Smooth muscle cell (in vitro differentiated cells): ENCODE data around the gene AMPH. TPM values are rescaled to one million over a fixed set of nuclear protein-coding genes. Genes with fewer than 3 reads are reported as not detected.

ENCODE experiments used
- DNase-seq: peaks from one replicate; lab custom pipeline; 2025; ENCODE audit not compliant: unreplicated experiment; lab: John Stamatoyannopoulos, UW
- H2AFZ ChIP-seq: fragments of 200-600 bp; sonication (generic); 2 replicates; pipeline ENCODE4 v1.6.0; 2016; ENCODE audit warnings: antibody characterized with exemption, low read depth, mild to moderate bottlenecking
- H3F3A ChIP-seq: fragments of 200-600 bp; sonication (generic); 2 replicates; pipeline ENCODE4 v1.6.0; 2017; ENCODE audit warnings: antibody characterized with exemption, low read depth
- H3K27ac ChIP-seq: fragments of 200-600 bp; sonication (generic); 2 replicates; pipeline ENCODE4 v1.5.1; 2016; ENCODE audit warnings: low read depth, mild to moderate bottlenecking
- H3K27me3 ChIP-seq: fragments of 200-600 bp; sonication (generic); 2 replicates; pipeline ENCODE4 v1.6.1; 2016; ENCODE audit warnings: low read depth, mild to moderate bottlenecking
- H3K36me3 ChIP-seq: fragments of 200-600 bp; sonication (generic); 2 replicates; pipeline ENCODE4 v1.5.1; 2016; ENCODE audit warnings: low read depth
- H3K4me1 ChIP-seq: fragments of 200-600 bp; sonication (generic); 2 replicates; pipeline ENCODE4 v1.5.1; 2016; ENCODE audit warnings: low read depth
- H3K4me2 ChIP-seq: fragments of 200-600 bp; sonication (generic); 2 replicates; pipeline ENCODE4 v1.6.0; 2016; ENCODE audit warnings: mild to moderate bottlenecking
- H3K4me3 ChIP-seq: fragments of 200-600 bp; sonication (generic); 2 replicates; pipeline ENCODE4 v1.5.1; 2016; ENCODE audit warnings: mild to moderate bottlenecking
- H3K79me2 ChIP-seq: fragments of 200-600 bp; sonication (generic); 2 replicates; pipeline ENCODE4 v1.6.0; 2016; ENCODE audit warnings: low read depth, mild to moderate bottlenecking
- H3K9ac ChIP-seq: fragments of 200-600 bp; sonication (generic); 2 replicates; pipeline ENCODE4 v1.6.0; 2016; ENCODE audit warnings: low read depth
- H3K9me3 ChIP-seq: fragments of 200-600 bp; sonication (generic); replicated peaks from 2 replicates; pipeline ENCODE4 v1.5.1; 2016; ENCODE audit warnings: low read depth
- H4K20me1 ChIP-seq: fragments of 200-600 bp; sonication (generic); 2 replicates; pipeline ENCODE4 v1.6.0; 2016; ENCODE audit warnings: low read depth
- WGBS: methylation state at CpG from one replicate; pipeline ENCODE4 v1.1.7; 2016; ENCODE audit warnings: low lambda C conversion rate; 5-methylcytosine and 5-hydroxymethylcytosine counted together
- polyA plus RNA-seq: library from polyadenylated mRNA; unstranded; fragments of >200 nt; fragmentation: Nextera tagmentation; extraction: Ambion mirVana; gene quantifications from 2 replicates; pipeline ENCODE4 v1.2.1, GENCODE V29; 2016
- total RNA-seq: library from RNA; depleted of rRNA; stranded (reverse); fragments of >200 nt; gene quantifications from 2 replicates; pipeline ENCODE4 v1.2.3, GENCODE V29; 2014
- TF ChIP-seq, protein P1 (sequence below): fragments of 200-600 bp; sonication (generic); IDR thresholded peaks from 2 replicates; pipeline ENCODE4 v1.5.1; 2017; ENCODE audit warnings: borderline replicate concordance, mild to moderate bottlenecking, antibody characterized with exemption; ENCODE audit not compliant: insufficient read depth, poor library complexity, severe bottlenecking

AMPH gene
- total and polyA plus RNA-seq, 2 experiments from 2014 or later = 1.6 to 2.4 TPM

GRCh38 chr7:38656968-38657367 lies 25.8 kb upstream of the AMPH start:
- no peak for DNase-seq
- Histone ChIP-seq H4K20me1 (no peaks in the 10 kb centered on the region), H3K4me1 (no peaks in the 10 kb centered on the region), H3K4me3 (no peak overlapping the region), H2AFZ (no peak overlapping the region), H3K9me3 (no peaks in the 10 kb centered on the region), H3K4me2 (no peak overlapping the region), H3K27ac (no peak overlapping the region), H3K27me3 (peaks cover 3% of the 10 kb centered on the region), H3K79me2 (no peaks in the 10 kb centered on the region), H3K36me3 (no peaks in the 10 kb centered on the region), H3K9ac (no peak overlapping the region), H3F3A (no peaks in the 10 kb centered on the region)
- 65% methylated on average over 1 of the region's 1 CpG for WGBS
- TF ChIP-seq, protein P1, sequence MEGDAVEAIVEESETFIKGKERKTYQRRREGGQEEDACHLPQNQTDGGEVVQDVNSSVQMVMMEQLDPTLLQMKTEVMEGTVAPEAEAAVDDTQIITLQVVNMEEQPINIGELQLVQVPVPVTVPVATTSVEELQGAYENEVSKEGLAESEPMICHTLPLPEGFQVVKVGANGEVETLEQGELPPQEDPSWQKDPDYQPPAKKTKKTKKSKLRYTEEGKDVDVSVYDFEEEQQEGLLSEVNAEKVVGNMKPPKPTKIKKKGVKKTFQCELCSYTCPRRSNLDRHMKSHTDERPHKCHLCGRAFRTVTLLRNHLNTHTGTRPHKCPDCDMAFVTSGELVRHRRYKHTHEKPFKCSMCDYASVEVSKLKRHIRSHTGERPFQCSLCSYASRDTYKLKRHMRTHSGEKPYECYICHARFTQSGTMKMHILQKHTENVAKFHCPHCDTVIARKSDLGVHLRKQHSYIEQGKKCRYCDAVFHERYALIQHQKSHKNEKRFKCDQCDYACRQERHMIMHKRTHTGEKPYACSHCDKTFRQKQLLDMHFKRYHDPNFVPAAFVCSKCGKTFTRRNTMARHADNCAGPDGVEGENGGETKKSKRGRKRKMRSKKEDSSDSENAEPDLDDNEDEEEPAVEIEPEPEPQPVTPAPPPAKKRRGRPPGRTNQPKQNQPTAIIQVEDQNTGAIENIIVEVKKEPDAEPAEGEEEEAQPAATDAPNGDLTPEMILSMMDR = no peak

GRCh38 chr7:38655833-38656774 lies 24.9 kb upstream of the AMPH start:
- H3K36me3 ChIP-seq = no peaks in the 10 kb centered on the region
- no peak overlapping the region for H3K4me2 ChIP-seq
- no peaks in the 10 kb centered on the region for H4K20me1 ChIP-seq
- no peak overlapping the region for H3K9ac ChIP-seq
- TF ChIP-seq, protein P1 = no peak
- 93% methylated on average over 35 of the region's 35 CpGs for WGBS
- no peaks in the 10 kb centered on the region for H3K79me2 ChIP-seq
- peaks cover 2% of the 10 kb centered on the region for H3K27me3 ChIP-seq
- H3K27ac ChIP-seq = no peak overlapping the region
- H2AFZ ChIP-seq = no peak overlapping the region
- H3K4me1 ChIP-seq = no peaks in the 10 kb centered on the region
- no peaks in the 10 kb centered on the region for H3F3A ChIP-seq
- H3K9me3 ChIP-seq = no peaks in the 10 kb centered on the region
- H3K4me3 ChIP-seq = no peak overlapping the region
- DNase-seq = no peak

DNA sequence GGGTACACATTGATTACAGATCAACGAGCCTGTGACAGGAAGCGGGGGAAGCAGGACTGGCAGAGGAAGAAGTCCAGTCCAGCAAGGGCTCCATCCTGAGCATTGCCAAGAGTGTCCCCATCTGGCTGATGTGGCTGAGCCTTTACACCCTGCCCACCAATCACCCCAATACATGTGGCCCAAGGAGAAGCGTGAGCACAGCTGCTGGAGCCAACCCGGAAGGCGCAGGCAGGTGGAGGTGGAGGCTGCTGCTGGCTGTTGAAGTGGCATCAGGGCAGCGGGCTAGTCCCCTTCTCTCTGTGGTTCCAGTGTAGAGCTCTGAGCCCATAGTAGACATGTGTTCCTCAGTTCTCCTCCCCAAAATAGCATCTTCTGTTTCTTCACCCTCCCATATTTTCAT lies 6.8 kb upstream of the AMPH start:
- Histone ChIP-seq H3K4me2 (no peak overlapping the region), H4K20me1 (no peaks in the 10 kb centered on the region), H3F3A (no peaks in the 10 kb centered on the region), H3K36me3 (no peaks in the 10 kb centered on the region), H3K27ac (no peak overlapping the region), H3K9me3 (no peaks in the 10 kb centered on the region), H2AFZ (no peak overlapping the region), H3K27me3 (peaks cover 24% of the 10 kb centered on the region), H3K9ac (no peak overlapping the region), H3K4me3 (no peak overlapping the region), H3K4me1 (no peaks in the 10 kb centered on the region), H3K79me2 (no peaks in the 10 kb centered on the region)
- WGBS = 94% methylated on average over 6 of the region's 6 CpGs
- TF ChIP-seq, protein P1 = no peak
- DNase-seq = no peak

DNA sequence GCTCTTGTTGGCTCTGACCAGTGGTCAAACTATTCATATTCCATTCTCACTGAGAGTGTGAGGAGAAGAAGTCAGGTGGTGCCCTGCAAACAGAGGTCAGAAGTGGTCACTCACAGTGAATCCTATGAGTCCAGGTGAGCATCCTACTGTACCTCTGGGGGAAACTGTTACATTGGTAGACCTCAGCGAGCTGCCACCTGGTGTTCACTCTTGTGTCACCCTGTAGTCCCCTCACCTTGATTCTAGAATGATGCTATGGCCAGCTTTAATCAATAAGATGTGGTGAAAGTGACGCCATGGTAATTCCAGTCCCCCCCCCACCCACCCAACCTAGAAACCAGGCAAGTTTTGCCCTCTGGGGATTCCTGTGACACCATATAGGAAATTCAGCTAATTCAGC lies 1.2 kb upstream of the AMPH start:
- H3K9ac ChIP-seq = no peak overlapping the region
- H3K36me3 ChIP-seq = no peaks in the 10 kb centered on the region
- no peaks in the 10 kb centered on the region for H3F3A ChIP-seq
- H3K4me2 ChIP-seq = no peak overlapping the region
- H4K20me1 ChIP-seq = no peaks in the 10 kb centered on the region
- DNase-seq = no peak
- peaks cover 56% of the 10 kb centered on the region for H3K27me3 ChIP-seq
- H3K79me2 ChIP-seq = no peaks in the 10 kb centered on the region
- TF ChIP-seq, protein P1 = no peak
- 74% methylated on average over 2 of the region's 2 CpGs for WGBS
- no peaks in the 10 kb centered on the region for H3K4me1 ChIP-seq
- H3K27ac ChIP-seq = no peak overlapping the region
- no peak overlapping the region for H2AFZ ChIP-seq
- H3K9me3 ChIP-seq = no peaks in the 10 kb centered on the region
- no peak overlapping the region for H3K4me3 ChIP-seq
